Tongue (tissue), 2 donors: ENCODE data around the gene BAG5. TPM values are rescaled to one million over a fixed set of nuclear protein-coding genes. Genes with fewer than 3 reads are reported as not detected.

Experiments used
- DNase-seq: peaks from one replicate; pipeline ENCODE4 v3.0.0-alpha.2; 2015
- total RNA-seq: library from RNA; depleted of rRNA; stranded (reverse); fragments of >200 nt; gene quantifications from one replicate; pipeline ENCODE4 v1.2.3, GENCODE V29; 2014

The BAG5 gene
- total RNA-seq, 1 donor from 2014 or later, result 34.9 TPM

DNA sequence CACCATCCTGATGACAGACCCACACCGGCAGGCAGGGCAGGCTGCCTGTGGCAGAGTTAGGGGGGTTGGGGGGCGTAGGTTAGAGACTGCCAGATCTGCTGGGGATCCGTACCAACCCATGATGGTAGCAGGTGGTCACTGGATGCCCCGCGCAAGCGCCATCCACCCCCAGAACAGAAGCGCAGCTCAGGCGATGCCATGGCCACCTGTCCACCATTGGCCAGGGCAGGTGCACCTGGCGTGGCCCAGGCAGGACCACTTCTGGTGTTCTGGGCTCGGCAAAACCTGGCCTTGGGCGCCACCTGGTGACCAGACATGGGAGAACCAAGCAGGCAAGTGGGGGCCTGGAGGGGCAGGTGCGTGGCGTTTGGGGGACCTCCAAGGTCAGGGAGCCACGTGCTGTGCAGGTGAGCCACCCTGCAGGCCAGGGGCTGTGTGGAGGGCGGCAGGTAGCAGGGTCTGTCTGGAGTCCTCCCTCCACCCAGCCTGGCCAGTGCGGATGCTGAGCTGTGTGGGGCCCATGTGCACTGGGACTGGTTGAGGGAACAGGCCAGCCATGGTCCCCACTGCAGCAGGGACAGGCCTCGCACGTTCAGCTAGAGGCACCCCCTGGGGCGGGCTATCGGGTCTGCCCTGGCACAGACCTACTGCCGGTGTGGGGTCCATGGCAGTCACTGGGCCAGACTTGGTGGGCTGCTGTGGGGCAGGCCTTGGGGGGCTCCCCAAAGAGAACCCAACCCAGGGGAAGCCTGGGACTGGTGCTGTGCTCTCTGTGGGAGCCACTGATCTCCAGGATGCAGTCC, 15.6 kb downstream of the BAG5 start:
- DNase-seq, result peak; percentile 84

DNA sequence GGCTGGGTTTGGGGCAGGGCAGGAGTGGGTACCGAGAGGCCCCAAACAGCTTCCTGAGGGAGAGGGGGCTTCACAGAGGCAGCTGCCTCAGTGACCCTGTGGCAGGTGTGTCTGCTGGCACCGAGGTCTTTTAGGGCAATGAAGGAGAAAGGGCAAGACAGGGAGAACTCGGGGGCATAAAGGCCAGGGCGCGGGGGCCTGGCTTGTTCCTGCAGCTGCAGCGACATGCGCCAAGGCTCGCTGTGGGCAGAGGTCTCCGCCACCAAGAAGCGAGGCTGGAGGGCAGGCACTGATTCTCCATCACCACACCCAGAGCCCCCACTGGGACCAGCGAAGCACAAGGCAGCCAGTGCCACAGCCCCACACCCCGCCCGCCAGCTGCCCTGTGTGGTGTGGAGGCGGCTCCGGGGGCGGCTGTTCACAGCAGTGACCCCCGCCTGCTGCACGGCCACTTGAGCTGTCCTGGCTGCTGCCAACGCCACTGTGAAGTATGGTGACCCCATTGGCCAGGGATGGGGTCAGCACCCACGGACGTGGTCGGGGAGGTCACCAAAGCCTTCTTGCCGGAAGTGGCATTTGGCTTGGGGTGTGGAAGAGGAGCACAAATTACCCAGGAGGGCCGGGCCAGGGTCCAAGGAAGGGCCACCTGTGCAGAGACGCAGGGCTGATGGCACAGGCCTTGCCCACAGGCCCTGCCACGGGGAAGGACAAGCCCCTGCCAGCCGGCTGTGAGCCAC, 16.4 kb downstream of the BAG5 start:
- DNase-seq, result peak; percentile 67

DNA sequence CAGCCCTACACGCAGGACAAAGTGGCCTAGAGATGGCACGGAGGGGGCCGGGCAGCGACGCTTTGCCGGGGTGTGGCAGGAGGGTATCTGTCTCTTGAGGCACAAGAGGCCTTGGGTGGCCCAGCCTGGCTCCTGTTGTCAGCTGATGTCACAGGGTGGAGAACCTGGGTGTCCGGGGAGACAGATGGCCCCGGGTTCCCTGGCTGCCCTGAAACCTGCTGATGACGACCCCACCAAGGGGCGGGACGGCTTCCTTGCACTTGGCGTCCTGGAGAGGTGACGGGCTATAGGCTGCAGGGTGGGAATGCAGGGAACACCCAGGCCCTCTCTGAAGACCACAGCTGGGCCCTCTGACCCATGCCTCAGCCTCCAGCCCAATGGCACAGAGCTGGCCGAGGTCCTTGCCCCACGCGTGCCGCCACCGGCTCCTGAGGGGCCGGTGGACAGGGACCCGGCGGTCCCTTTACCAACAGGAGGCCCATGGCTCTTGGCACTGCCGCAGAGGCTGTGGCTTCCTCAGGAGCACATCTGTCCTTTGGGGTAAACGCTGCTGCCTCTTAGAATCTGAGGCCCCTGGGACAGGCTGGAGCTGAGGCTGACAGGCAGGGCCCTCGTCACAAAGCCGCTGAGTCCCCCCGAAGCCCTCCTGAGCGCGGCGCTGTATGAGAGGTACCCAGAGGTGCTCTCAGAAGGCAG, 17.1 kb downstream of the BAG5 start:
- DNase-seq, result no peak

DNA sequence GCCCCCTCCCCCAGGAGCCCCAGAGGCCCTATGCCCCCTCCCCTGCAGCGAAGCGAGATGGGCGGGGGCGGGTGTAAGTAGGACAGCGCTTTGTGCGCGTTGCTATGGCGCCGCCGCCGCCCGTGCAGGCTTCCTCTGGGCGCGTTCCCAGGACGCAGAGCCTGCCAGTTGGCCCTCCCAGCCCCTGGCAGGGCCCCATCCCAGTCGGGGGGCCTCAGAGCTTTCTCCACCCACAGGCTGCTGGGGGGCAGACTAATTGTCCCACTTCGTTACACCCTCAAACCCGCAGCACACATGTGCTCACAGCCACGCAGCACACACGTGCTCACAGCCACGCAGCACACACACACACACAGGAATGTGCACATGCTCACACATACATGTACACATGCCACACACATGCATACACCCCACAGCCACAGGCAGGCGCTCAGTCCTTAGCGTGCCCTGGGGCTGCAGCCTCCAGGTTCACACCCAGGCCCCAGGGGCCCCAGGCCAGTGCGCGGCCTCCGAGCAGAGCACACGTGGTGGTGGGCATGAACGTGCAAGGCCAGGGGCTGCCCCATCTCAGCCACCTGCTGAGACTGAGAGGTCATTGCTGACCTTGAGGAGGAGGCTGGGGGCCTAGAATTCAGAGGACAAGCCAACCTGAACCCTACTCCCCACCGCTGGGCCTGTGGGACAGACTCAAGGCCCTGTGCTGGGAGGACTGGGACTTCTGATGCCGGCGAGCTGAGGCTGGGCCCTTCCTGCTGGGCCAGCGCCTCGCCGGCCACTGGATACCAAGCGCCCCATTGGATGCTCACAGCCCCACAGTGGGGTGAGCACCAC, 17.9 kb downstream of the BAG5 start:
- peak; percentile 92 for DNase-seq

GRCh38 chr14:103543721-103544387, 18.6 kb downstream of the BAG5 start:
- peak; percentile 18 for DNase-seq

GRCh38 chr14:103543140-103543539, 19.3 kb downstream of the BAG5 start:
- no peak for DNase-seq

DNA sequence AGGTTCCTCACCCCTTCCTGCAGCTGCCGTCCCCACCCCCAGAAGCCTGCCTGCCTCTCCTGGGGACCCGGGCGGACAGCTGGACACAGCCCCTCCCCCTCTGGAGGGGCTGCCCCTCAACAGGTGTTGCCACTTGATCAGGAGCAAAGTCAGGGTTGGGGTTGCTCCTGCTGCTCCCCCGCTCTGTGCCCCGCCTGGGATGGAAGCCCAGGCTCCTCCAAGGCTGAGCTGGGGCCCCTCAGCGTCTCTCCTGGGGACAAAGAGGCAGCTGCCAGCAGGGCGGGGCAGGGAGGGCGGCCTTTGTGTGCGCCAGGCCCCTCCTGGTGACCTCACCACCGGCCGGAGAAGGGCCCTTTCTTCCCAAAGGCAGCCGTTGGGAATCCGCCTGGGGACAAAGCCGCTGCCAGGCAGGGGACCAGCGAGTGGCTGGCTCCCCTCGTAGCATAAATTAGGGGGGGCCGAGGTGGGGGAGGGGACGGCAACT, 19.8 kb downstream of the BAG5 start:
- peak; percentile 96 for DNase-seq

- no peak for DNase-seq
These were observed 20.5 kb downstream of the BAG5 start for GRCh38 chr14:103541709-103542604.

DNA sequence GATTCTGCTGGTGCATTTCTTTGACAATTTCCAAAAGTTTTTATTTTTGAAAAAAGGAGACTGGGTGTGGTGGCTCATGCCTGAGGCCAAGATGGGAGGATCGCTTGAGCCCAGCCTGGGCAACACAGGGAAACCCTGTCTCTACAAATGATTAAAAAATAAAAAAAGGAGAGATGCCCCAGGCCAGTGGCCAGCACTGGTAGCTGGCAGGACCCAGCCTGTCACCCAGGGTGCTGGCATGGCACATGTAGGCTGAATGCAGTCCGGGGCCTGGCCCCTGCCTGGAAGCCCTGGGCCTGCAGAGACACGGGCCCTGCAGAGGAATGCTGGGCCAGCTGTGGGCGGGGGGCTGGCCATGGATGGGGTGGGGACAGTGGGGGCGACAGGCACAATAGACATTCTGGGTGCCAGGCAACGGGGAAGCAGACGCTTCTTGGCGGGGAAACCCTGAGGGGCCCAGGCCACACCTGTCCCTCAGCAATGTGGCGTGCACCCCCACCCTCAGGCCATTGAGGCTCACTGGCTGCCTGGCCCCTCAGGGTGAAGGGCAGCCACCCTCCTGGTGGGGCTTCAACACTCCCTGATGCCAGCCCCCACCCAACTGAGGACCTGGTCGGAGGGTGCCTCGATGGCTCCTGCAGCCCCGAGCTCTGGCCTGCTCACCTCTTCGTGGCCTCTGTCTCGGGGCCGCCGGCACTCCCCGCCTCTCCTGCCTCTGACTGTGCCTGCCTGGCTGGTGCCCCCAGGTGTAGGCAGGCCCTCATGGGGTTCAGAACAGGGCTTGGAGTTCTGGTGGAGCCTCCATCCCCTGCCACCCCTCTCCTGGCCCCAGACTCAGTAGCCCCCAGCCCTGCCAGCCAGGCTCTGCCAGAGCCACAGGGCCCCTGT, 21.4 kb downstream of the BAG5 start:
- DNase-seq, result peak; percentile 79

GRCh38 chr14:103539056-103539825, 23.2 kb downstream of the BAG5 start:
- DNase-seq, result no peak

DNA sequence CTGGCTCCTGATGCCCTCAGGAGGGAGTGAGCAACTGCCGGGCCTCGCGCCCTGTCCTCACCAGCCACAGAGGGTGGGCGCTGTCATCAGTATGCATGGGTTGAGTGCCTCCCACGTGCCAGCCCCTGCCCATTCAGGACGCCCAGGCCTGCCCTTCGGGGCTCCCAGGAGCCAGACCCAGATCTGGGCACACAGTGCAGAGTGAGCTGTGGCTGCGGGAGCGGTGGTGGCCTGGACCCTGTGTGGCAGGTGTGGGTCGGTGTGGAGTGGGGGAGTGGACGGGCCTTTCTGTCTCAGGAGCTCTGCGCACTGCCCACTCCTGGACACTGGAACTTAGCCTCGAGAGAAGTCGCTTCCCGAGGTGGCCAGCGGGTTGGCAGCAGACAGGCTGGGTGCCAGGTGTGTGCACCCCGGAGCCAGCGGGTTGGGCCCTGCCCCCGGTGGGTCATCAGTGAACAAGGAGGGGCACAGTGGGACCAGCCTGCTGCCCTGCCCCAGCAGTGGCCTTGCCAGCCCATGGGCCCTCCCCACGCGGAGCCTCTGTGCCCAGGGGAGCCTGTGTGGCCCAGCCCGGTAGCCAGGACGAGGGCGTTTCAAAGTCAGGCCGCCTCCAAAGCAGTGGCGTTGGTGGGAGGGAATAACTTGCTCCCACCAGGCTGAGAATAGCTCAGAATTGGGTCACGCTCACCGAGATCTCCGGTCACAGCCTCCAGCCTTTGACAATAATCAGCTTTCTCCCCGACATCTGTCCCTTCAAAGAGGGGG, 24.0 kb downstream of the BAG5 start:
- DNase-seq, result no peak

- no peak for DNase-seq
These were observed 25.1 kb downstream of the BAG5 start for GRCh38 chr14:103537175-103537990.

- DNase-seq, result no peak
These were observed 25.8 kb downstream of the BAG5 start for GRCh38 chr14:103536693-103537092.

GRCh38 chr14:103535891-103536565, 26.4 kb downstream of the BAG5 start:
- no peak for DNase-seq

DNA sequence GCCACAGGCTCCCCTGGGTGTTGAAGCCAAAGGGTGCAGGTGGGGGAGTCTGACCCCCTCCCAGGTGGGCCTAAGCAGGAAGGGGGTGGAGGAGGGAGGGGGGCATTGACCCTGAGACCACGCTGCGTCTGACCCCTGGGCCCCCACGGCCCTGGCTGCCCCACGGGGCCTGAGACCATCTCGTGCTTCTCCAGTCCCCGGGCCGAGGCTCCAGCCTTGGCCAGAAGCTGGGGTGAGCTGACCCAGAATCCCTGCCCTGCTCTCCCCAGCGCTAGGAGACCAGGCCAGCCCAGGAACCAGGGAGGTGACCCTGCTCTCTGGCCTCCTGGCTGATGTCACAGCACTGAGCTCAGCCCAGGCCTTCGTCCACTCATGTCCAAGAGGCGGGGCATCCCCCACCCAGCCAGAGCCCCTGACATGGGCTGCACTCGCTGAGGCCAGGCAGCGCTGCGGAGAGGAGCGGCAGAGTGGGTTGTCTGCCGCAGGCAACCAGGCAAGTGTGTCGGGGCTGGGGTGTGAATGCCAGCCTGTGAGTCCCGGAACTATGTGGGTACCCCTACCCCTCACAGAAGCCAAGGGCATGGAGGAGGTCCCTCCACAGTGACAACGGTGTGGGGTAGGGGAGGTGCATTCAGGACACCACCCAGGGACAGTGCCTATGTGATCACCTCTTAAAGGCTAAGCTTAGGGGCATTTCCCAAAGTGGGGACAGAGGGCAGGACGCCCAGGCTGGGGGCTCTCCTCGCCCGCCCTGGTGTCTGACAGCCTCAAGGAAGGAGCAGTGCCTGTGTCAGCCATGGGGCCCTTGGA, 27.2 kb downstream of the BAG5 start:
- no peak for DNase-seq
